ENCODE measurements around the gene DUOXA1.

Gene DUOXA1

GRCh38 chr15:45128971-45129639, 574 bp downstream of the DUOXA1 start:
- DNase-seq (ENCODE audit: low spot score in 2 of 2): no peak
- Mint-ChIP-seq H3K27ac (no peak overlapping the region), H3K9me3 (no peaks in the 10 kb centered on the region), H3K4me3 (no peak overlapping the region), H3K4me1 (peaks cover 1% of the 10 kb centered on the region), H3K36me3 (no peaks in the 10 kb centered on the region)
- no peak for ATAC-seq

GRCh38 chr15:45126535-45127158, 3.0 kb downstream of the DUOXA1 start:
- Mint-ChIP-seq H3K36me3 (no peaks in the 10 kb centered on the region), H3K27ac (no peak overlapping the region), H3K4me3 (no peak overlapping the region), H3K9me3 (no peaks in the 10 kb centered on the region), H3K4me1 (no peaks in the 10 kb centered on the region)
- DNase-seq (ENCODE audit: low spot score in 2 of 2) (no peak), ATAC-seq (peak; percentile 57)

- Mint-ChIP-seq H3K9me3 (no peaks in the 10 kb centered on the region), H3K4me3 (no peak overlapping the region), H3K4me1 (peaks cover 1% of the 10 kb centered on the region), H3K36me3 (no peaks in the 10 kb centered on the region), H3K27ac (no peak overlapping the region)
- DNase-seq (ENCODE audit: low spot score in 2 of 2) (no peak), ATAC-seq (no peak)
Measured at GRCh38 chr15:45123397-45123796, 6.3 kb downstream of the DUOXA1 start.

GRCh38 chr15:45122719-45123118, 7.0 kb downstream of the DUOXA1 start:
- peaks cover 8% of the 10 kb centered on the region for H3K4me1 Mint-ChIP-seq
- H3K36me3 Mint-ChIP-seq: no peaks in the 10 kb centered on the region
- DNase-seq (ENCODE audit: low spot score in 2 of 2) (no peak), ATAC-seq (no peak)
- H3K27ac Mint-ChIP-seq: no peak overlapping the region
- H3K9me3 Mint-ChIP-seq: no peaks in the 10 kb centered on the region
- H3K4me3 Mint-ChIP-seq: no peak overlapping the region

- no peaks in the 10 kb centered on the region for H3K36me3 Mint-ChIP-seq
- ATAC-seq (no peak), DNase-seq (ENCODE audit: low spot score in 2 of 2) (no peak)
- H3K4me3 Mint-ChIP-seq: no peak overlapping the region
- no peaks in the 10 kb centered on the region for H3K9me3 Mint-ChIP-seq
- H3K27ac Mint-ChIP-seq: no peak overlapping the region
- H3K4me1 Mint-ChIP-seq: peaks cover 15% of the 10 kb centered on the region
Measured at GRCh38 chr15:45121706-45122417, 7.8 kb downstream of the DUOXA1 start.

GRCh38 chr15:45121020-45121419, 8.7 kb downstream of the DUOXA1 start:
- peak; percentile 2 for ATAC-seq
- no peak for DNase-seq (ENCODE audit: low spot score in 2 of 2)
- Mint-ChIP-seq H3K4me1 (peaks cover 22% of the 10 kb centered on the region), H3K9me3 (no peaks in the 10 kb centered on the region), H3K36me3 (no peaks in the 10 kb centered on the region), H3K4me3 (no peak overlapping the region), H3K27ac (no peak overlapping the region)

GRCh38 chr15:45120081-45120972, 9.4 kb downstream of the DUOXA1 start:
- ATAC-seq: no peak
- DNase-seq (ENCODE audit: low spot score in 2 of 2): no peak
- Mint-ChIP-seq H3K9me3 (no peaks in the 10 kb centered on the region), H3K4me1 (peaks cover 26% of the 10 kb centered on the region), H3K27ac (no peak overlapping the region), H3K36me3 (no peaks in the 10 kb centered on the region), H3K4me3 (no peak overlapping the region)

GRCh38 chr15:45118996-45119395, 10.7 kb downstream of the DUOXA1 start:
- Mint-ChIP-seq H3K36me3 (no peaks in the 10 kb centered on the region), H3K9me3 (no peaks in the 10 kb centered on the region), H3K27ac (no peak overlapping the region), H3K4me1 (peaks cover 37% of the 10 kb centered on the region), H3K4me3 (no peak overlapping the region)
- DNase-seq (ENCODE audit: low spot score in 2 of 2): no peak
- no peak for ATAC-seq

- no peak overlapping the region for H3K27ac Mint-ChIP-seq
- peak; percentile 91 for ATAC-seq
- H3K36me3 Mint-ChIP-seq: no peaks in the 10 kb centered on the region
- H3K4me1 Mint-ChIP-seq: peaks cover 45% of the 10 kb centered on the region
- peak overlapping the region; percentile 49 for H3K4me3 Mint-ChIP-seq
- no peaks in the 10 kb centered on the region for H3K9me3 Mint-ChIP-seq
- DNase-seq (ENCODE audit: low spot score in 2 of 2): peak; percentile 72 to 90
Measured at GRCh38 chr15:45118131-45118588, 11.5 kb downstream of the DUOXA1 start.

GRCh38 chr15:45117308-45118130, 12.2 kb downstream of the DUOXA1 start:
- DNase-seq (ENCODE audit: low spot score in 2 of 2) (no peak), ATAC-seq (peak; percentile 2)
- Mint-ChIP-seq H3K9me3 (no peaks in the 10 kb centered on the region), H3K36me3 (no peaks in the 10 kb centered on the region), H3K4me1 (peaks cover 51% of the 10 kb centered on the region), H3K27ac (no peak overlapping the region), H3K4me3 (peak overlapping the region; percentile 49)

GRCh38 chr15:45116482-45117307, 13.0 kb downstream of the DUOXA1 start:
- H3K9me3 Mint-ChIP-seq: no peaks in the 10 kb centered on the region
- no peak for ATAC-seq
- no peak for DNase-seq (ENCODE audit: low spot score in 2 of 2)
- no peaks in the 10 kb centered on the region for H3K36me3 Mint-ChIP-seq
- H3K27ac Mint-ChIP-seq: no peak overlapping the region
- peak overlapping the region; percentile 49 for H3K4me3 Mint-ChIP-seq
- peaks cover 59% of the 10 kb centered on the region for H3K4me1 Mint-ChIP-seq

- no peak for DNase-seq (ENCODE audit: low spot score in 2 of 2)
- ATAC-seq: no peak
- Mint-ChIP-seq H3K9me3 (no peaks in the 10 kb centered on the region), H3K4me1 (peaks cover 60% of the 10 kb centered on the region), H3K4me3 (peak overlapping the region; percentile 49), H3K36me3 (no peaks in the 10 kb centered on the region), H3K27ac (no peak overlapping the region)
Measured at GRCh38 chr15:45116006-45116481, 13.6 kb downstream of the DUOXA1 start.

GRCh38 chr15:45115312-45115820, 14.3 kb downstream of the DUOXA1 start:
- ATAC-seq: no peak
- DNase-seq (ENCODE audit: low spot score in 2 of 2): no peak
- Mint-ChIP-seq H3K9me3 (no peaks in the 10 kb centered on the region), H3K36me3 (no peaks in the 10 kb centered on the region), H3K4me3 (no peak overlapping the region), H3K27ac (no peak overlapping the region), H3K4me1 (peaks cover 60% of the 10 kb centered on the region)
